ENCODE measurements around the gene TOR2A. TPM values are rescaled to one million over a fixed set of nuclear protein-coding genes. Genes with fewer than 3 reads are reported as not detected.

The TOR2A gene
- total RNA-seq, 1 donor, result 4.8 TPM

GRCh38 chr9:127692071-127692470, 43.0 kb downstream of the TOR2A start:
- no peak overlapping the region for H3K4me3 ChIP-seq (ENCODE audit: low read depth, low read length)
- no peak for DNase-seq (ENCODE audit: low read depth)
- no peak for TF ChIP-seq CTCF (IDR thresholded peaks at IDR 0.05; ENCODE audit: insufficient read depth, low read length)

GRCh38 chr9:127690735-127691134, 44.4 kb downstream of the TOR2A start:
- TF ChIP-seq CTCF (IDR thresholded peaks at IDR 0.05; ENCODE audit: insufficient read depth, low read length), result no peak
- H3K4me3 ChIP-seq (ENCODE audit: low read depth, low read length), result no peak overlapping the region
- DNase-seq (ENCODE audit: low read depth), result no peak

- no peak for TF ChIP-seq CTCF (IDR thresholded peaks at IDR 0.05; ENCODE audit: insufficient read depth, low read length)
- DNase-seq (ENCODE audit: low read depth), result no peak
These were observed 45.6 kb downstream of the TOR2A start for GRCh38 chr9:127689329-127690000.

GRCh38 chr9:127686461-127687393, 48.4 kb downstream of the TOR2A start:
- no peak for TF ChIP-seq CTCF (IDR thresholded peaks at IDR 0.05; ENCODE audit: insufficient read depth, low read length)
- H3K4me3 ChIP-seq (ENCODE audit: low read depth, low read length), result no peak overlapping the region
- no peak for DNase-seq (ENCODE audit: low read depth)

More at GRCh38 chr9:127689329-127690000, 45.6 kb downstream of the TOR2A start:
- no peak overlapping the region for H3K4me3 ChIP-seq (ENCODE audit: low read depth, low read length)

GRCh38 chr9:127684576-127684975, 50.5 kb downstream of the TOR2A start:
- TF ChIP-seq CTCF (IDR thresholded peaks at IDR 0.05; ENCODE audit: insufficient read depth, low read length), result no peak
- peak; percentile 22 for DNase-seq (ENCODE audit: low read depth)
- no peak overlapping the region for H3K4me3 ChIP-seq (ENCODE audit: low read depth, low read length)

GRCh38 chr9:127683723-127684122, 51.4 kb downstream of the TOR2A start:
- DNase-seq (ENCODE audit: low read depth), result peak; percentile 20
- no peak overlapping the region for H3K4me3 ChIP-seq (ENCODE audit: low read depth, low read length)
- TF ChIP-seq CTCF (IDR thresholded peaks at IDR 0.05; ENCODE audit: insufficient read depth, low read length), result no peak
